GM18508 (cell line): ENCODE data around the gene KAT7.

Source experiments
- ATAC-seq: cut with Tn5 transposase; IDR thresholded peaks from one replicate; pipeline ENCODE4 v1.9.1; 2021; ENCODE audit warnings: moderate number of reproducible peaks; ENCODE audit not compliant: insufficient read depth, unreplicated experiment

The KAT7 gene

DNA sequence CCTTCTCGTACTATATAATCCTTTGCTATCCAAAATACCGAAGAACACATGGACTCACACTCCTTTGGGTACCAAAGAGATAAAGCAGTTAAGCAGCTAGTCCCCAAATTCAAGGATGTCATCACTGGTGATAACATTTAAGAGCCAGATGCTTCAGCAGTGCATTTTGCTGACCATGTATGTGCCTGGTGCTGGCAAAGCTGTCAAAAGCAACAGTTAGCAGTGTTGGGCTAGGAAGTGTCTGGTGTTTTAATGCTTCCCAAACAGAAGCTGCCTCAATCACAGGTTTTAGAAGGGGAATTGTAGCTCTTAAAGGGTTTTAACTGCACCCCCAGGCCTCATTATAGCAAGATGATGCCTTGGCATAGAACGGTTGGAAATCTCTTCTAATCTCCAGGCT, 29.3 kb upstream of the KAT7 start:
- ATAC-seq: no peak

DNA sequence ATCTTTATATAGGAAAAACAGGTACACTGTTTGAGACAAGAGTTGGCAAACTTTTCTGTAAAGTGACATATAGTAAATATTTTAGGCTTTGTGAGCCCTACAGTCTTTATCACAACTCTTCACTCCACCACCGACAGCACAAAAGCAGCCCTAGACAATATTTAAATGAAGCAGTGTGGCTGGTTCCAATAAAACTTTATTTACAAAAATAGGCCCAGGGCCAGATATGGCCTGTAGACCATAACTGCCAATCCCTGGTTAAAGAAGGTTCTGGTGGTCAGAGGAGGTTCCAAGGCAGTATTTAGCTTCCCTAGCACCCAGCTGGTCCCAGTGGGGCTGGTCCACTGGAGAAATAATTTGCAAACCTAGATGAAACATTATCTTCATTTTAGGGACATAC, 28.2 kb upstream of the KAT7 start:
- ATAC-seq: no peak

DNA sequence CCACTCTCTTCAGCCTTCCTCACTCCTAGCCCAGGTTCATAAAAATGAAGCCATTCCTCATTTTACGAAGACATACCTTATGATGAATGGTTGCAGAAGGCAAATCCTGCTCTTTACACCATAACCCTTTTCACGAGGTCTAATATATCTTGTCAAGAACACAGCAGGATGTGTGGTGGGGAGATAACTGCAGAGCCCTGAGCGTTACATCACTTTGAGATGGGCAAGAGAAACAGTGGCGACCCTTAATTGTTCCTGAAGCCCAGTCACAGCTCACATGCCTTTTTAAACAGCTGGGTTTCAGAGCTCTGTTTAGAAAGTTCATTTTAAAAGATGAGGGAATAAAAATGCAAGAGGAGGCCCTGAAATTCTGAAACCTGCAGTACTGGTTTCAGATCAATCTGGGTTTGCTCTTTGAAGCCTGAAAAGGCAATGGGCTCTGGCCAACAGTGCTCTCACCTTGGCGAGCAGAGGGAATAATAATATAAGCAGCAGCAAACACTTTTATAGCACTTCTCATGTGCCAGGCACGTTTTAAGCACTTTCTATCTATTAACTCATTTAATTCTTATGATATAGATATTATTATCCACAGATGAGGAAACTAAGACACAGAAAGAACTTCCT, 27.4 kb upstream of the KAT7 start:
- ATAC-seq: no peak

DNA sequence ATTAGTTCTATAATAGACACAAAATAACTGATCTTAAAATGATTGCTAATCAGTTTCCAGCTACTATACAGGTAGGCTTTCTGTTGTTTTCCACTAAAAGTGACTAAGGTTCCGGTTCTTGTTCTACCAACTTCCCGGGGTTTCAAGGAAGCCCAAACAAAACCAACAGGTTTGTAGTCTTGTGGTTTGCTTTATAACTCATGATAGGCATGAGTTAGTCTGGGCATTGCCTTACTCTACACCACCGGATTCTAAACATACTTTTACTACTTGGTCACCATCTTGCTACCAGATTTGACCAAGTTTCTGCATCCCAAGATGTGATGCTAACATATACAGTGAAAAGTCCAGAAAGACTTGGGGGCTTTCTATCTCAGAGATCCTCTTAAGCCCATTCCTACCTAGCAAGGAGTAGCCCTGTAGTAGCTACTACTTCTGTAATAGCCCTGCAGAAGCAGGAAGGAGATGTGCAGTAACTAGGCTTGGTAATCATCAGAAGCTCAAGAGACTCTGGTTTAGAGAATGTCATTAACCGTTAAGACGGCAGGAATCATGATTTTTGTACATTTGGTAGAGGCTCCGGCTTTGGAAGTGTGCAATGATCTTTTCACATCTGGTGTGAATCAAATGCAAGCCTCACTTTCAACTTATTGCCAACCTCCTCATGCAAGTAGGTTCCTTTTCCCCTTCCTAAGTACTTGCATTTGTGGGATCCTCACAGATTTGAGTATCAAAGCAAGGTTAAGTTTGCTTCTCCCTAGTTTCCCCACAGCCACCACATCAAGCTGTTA, 26.1 kb upstream of the KAT7 start:
- no peak for ATAC-seq

DNA sequence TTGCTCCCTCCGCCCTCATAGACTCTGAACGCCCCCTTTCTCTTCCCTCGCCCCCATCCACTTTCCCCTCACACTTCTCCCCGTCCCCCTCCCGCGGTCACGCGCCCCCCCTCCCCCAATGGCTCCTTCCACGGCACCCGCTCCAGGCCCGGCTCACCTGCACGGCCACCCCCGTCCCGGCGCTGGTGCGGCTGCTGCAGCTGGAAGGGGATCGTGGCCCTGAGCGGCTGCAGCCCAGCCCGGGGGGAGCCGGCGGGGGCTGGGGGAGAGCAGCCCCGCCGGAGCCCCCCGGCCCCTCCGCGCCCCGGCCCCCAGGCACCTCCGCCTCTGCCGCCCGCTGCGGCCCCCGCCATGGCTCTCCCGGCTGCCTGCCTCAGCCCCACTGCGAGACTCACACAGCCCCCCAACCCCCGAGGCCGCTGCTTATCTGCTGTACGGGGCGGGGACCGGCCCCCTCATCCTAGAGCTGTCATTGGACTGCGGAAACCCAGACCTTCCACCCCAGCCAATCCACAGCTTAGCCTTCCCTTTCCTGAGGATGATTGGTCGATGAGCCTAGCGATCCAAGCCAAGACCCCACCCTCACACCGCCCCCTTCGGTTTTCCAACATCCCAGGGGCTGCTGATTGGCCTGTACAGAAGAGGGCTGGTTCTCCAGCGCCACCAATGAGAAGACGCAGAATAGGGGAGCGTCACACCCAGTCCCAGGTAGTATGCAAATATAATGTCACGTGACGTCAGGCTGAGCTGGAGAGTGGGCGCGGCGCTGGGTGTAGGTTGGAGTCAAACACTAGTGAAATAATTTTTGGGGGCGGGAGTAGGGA, 24.5 kb upstream of the KAT7 start, which contains the start of gene FAM117A:
TSS of gene FAM117A (minus strand) at position 397 of the 824 bp plus-strand sequence. CDS start at position 353, 44 bp downstream.
- peak; percentile 84 for ATAC-seq

DNA sequence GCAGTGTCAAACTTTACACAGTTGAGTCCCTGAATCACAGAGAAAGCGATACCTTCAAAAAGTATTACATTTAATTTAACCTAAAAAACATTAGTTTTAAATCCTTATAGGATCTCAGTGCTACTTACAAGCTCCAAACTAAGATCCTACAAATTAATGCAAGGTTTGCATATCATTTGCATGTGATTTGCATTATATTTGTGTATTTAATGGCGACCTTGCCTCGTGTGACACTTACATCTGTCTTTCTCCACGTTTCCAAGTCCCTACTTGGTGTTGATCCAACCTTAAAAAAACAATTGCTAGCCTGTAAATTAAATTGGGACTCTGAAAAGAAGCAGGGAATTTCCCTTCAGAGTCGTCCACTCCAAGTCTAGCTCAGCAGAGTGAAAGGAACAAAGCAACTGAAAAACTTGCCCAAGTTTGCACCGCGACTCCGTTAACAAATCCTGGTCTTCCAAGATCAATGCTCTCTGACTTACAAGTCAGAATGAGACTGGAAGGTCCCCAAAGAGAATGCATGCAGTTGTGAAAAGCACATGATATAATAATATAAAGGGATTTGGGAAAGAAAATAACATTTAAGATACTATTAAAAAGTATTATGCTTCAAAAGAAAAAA, 23.8 kb upstream of the KAT7 start:
- ATAC-seq: no peak

DNA sequence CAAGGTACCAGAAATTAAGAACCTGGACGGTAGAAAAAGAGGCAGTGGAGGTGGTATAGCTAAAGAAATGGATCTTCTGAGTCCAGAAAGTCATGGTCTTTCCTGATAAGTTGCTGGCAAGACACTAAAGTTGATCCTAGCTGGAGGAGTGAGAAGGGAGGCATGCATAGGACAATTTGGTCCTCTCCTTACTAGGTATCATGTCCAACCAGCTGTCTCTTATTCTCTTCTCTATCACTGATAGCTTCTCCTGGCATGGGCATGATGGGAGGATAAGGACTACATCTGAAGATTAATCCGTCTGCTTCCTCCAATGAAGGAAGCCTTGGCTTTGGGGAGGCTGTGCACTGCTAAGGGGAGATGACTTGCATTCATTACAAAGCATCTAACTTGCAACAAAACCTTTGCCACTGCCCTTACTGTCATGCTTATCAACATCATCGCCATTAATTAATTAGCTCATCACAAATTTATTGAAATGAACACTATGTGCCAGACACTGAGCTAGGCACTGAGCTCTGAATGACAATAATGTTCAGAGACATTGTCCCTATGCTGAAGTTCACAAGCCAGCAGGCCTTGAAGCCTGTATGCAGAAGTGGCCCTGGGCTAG, 21.5 kb upstream of the KAT7 start:
- no peak for ATAC-seq

DNA sequence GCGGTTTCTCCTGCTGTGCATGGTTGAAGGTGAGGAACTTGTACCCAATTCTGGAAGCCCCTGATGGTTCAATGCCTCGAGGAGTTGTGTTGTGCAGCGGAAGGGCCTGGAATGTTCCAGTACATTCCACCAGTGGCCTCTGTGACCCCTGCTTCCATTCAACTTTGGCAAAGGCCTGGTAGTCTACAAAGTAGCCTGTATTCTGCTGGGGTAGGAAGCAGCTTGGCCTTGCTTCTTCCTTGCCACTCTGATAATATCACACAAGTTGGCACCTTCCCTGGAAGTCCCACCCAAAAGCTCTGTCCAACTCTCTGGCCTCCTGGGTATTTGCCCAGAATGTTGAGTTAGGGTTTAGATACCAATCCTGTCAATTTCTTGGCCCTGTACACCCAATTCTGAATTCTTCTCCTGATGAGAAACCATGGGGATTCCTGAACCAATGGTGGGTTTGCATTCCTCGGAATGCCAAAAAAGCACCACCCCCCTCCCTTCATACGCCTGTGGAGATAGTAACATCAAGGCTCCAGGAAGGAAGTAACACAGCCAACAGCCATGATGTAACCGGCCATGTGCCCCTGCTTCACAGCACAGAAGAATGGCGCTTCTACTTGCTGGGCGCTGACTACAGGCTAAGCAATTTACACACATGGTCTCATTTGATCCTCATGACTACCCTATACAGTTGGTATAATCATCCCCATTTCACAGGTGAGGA, 12.8 kb upstream of the KAT7 start:
- ATAC-seq: no peak

DNA sequence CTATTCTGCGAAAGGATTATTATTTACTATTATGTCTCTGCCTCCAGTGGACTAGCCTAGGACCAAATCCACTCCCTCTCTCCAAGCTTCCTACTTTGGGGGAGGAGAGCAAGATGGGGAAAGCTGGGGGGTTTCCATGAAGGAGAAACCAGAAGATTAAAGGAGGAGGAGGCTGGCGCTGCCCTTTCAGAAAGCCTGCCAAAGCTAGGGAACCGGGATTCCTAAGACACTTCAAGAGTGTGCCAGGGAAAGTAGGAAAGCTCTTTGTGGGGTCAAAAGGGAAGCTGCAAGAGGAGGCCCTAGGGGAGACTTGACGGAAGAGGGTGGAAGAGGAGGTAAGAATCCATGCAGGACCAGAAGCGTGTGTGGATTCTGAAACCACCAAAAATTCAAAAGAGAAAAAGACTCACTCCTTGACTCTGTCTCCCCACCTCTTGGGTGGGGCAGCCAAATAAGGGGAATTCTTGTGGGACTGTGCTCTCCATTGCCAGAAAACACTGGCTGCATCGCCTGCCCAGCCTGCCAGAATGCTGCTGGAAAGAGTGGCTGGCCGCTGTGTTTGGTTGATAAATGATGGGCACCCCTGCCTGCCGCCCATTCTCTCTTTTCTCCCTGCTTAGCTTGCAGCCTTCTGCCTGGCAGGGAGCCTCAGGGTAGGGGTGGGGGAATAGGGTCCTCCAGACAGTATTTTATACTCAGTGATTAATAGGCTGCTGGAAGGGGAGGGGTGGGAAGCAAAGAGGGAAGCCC, 11.8 kb upstream of the KAT7 start:
- ATAC-seq: no peak

DNA sequence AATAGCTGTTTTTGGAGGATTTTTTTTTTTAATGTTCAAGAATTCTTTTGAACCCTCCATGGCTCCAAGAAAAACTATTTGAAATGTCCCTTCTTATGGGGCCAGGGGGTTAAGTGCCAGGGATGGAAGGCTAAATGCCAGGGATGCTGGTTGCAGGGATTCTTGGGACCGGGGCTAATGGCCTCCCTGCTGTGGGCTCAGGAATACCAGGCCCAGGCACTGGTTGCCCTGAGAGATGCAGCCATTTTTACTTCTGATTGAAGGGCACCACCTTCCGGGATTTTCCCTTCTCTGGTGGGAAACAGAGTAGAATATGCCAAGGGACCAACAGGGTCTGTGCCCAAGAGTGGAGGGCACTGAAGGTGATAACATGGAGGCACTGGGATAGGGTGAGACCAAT, 10.9 kb upstream of the KAT7 start:
- no peak for ATAC-seq

DNA sequence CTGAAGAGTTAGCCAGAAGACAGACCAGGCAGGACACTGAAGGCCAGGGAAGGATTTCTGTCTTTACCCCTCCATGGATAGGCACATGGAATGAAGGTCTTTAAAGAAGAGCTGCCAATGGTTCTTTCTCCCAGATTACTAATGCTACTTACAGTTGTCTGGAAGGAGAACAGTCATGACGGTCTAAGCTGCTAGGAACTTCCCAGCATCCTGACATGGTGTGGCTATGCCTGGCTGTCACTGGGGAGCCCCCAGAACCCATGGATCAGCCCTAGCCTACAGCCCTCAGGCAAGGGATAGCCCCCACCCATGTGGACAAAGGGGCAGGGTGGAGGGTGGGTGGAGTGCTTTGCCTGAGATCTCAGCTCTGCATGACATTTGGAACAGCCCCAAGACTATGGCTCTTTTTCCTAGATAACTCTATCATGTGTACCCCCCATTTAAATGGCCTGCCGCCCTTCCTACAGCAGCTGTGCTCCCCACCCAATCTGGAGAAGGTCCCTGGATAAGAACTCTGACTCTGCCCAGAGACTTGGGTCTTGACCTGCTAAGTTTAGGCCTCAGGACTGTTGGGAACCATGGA, 9.2 kb upstream of the KAT7 start:
- ATAC-seq: no peak

DNA sequence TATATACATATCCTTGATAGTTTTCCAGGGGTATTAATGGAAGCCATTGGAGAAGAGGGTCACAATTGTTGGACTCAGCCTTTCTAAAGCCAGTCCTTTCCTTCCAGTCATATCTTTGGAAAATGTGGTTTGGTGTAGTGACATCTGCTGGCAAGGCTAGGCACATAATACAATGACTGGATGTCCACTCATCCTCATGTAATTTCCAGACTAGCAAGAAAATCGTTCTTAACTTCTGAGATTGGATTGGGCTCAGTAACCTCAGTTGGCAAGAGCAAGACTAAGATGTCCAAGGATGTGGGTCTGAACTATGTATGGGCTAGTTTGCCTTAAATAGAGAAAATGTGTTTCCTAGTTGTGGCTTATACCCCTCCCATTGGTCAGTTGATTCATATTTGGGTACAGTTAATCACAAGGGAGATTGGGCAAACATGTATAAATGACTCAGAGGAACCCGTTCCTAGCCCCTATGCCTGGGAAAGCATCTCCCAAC, 8.7 kb upstream of the KAT7 start:
- no peak for ATAC-seq

DNA sequence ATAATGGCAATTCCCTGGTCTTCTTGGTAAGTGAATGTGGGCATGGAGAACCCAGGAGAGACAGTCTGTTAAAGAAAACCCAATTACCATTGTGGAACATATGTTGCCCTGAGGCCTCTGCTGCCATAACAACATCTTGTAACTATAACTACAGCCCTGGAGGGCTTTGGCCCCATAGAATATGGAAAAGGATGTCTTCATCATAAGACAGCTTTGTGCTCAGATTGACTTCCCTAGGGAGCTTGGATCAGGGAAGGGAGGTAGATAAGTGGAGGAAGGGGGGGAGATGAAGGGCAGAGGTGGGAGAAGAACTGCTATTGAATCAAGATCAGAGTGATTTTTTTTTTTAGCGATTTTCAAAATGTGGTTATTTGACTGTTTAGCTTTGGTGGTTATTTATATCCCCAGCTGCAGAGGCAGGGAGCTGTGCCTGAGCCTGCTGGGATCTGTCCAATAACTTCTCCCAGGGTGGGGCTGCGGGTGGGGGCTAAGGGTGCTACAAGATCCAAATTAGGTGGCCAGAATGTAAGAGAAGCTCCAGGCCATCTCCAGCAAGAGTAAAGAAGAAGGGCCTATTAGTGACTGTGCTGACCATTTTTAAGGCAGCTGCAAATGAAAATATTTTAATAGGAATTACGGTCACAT, 5.3 kb upstream of the KAT7 start:
- ATAC-seq: no peak

DNA sequence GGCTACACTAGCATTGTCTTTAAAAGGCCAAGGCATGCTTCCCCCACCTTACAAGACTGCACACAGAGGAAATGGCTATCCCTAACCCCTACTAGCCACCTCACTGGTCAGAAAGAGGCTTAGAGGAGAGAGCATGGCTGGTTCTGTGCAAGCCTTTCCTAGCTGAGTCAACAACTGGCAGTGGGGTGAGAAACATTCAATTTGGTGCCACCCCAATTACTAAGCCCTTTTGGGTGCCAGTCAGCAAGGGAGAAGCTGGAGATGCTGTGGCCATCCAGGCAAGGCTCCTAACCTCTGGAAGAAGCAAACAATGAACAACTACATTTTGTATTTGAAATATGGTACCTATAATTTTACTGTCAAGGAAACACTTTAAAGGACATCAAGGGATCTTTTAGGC, 4.7 kb upstream of the KAT7 start:
- no peak for ATAC-seq

DNA sequence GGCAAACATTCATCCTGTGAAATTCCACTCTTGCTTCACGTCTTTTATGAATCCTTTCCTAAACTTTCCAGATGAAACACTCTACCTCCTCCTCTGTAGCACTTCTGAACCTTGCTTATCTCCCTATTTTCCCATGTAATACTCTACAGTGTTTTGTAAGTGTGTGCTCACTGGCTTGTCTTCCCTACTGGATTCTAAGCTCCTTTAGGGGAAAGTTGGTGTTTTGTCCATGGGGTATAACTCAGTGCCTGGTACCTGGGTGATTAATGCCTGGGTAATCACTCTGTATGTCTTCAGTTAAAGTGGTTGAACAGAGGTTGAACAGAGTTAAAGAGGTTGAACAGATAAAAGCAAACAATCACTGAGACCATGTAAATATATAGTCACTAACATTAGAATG, 3.8 kb upstream of the KAT7 start:
- no peak for ATAC-seq

DNA sequence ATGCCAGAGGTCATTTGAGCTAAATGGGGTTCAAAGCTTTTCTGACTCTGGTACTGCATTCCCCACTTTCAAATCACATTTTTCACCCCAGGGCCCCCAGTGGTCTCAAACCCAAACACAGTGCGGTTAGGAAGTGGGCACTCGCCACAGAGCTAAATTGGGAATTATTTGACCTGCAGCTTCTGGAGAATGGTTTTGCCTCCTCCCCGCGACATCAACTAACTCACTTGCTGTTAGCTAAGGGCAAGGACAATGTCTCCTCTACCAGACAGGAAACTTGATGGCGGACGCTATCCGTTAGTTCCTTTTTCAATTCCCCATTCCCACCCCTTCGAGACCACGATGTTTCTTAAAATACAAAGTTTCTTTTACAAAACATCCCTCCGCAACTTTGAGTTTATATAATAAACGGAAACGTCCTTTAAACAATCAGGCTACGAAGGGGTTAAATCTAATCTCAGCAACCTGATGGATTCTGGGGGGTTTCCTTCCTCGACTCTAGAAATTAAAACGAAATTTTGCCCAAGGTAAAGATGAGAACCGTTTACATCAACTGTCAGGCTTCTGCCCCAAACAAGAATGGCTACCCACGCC, 500 bp upstream of the KAT7 start:
- no peak for ATAC-seq

DNA sequence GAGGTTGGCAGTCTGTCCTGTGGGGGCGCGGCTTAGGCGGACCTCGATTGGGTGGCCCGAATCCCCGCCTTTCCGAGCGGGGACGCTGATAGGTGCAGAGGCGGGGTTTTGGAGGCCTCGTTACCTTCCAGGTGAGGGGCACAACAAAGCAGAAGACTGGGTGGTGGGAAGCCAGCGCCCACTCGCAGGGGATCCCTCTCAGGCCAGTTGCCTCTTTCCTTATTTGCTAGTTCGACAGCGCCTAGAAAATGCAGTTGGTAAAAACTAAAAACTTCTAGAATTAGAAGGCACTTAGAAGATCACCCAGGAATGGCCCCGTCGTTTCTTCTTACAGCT, 730 bp downstream of the KAT7 start:
- ATAC-seq: no peak

DNA sequence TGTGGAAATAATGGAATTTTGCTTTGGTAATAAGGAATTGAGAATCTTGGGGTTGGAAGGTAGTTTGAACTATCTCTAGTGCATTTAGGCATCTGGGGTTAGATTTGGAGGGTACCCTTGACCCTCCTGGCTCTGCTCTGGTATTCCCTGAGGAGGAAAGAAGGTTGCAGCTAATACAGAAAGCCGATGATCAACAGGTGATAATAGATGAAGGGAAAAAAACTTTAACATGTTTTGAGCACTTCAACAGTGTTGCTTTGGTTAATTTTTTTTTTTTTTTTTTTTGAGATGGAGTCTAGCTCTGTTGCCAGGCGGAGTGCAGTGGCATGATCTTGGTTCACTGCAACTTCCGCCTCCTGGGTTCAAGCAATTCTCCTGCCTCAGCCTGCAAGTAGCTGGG, 4.8 kb downstream of the KAT7 start:
- ATAC-seq: no peak
